HG02852 (cell line): ENCODE data around the gene B3GNT3.
"Not testable (repeated sequence)": the region's sequence is repeated elsewhere in the genome, so short reads cannot be mapped to it uniquely, and the experiment has no call there.

Source experiments
- ATAC-seq: cut with Tn5 transposase; IDR thresholded peaks from one replicate; pipeline ENCODE4 v1.9.1; 2021; ENCODE audit warnings: mild to moderate bottlenecking, moderate library complexity; ENCODE audit not compliant: unreplicated experiment

The B3GNT3 gene

DNA sequence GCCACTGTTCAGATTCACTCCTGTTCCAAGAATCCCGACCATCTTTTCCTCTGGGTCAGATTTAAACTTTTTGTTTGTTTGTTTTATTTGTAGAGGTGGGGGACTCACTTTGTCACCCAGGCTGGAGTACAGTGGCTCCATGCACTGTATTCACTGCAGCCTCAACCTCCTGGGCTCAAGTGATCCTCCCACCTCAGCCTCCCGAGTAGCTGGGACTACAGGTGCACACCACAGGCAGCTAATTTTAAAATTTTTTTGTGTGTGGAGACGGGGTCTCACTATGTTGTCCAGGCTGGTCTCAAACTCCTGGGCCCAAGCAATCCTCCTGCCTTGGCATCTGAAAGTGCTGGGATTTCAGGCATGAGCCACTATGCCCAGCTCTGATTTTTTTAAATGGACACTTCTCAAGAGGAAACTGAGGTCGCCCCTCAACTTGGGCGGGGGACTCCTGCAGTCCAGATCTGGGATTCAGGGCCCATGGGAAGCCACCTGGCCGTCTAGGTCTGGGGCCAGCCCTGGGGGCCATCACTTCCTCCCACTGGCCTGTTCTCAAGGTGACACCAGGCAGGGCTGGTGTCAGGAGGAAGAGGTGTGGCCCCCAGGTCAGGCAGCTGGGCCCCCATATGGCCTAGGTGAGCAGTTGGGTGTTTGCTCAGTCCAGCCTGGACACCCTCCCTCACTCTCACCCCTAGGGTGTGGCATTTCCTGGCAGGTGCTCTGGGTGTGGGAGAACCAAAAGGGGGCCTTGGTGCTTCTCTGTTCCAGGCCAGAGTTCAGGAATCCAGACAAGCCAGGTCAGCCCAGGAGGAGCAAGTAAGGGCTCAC lies 1.3 kb downstream of the B3GNT3 start:
- no peak for ATAC-seq

DNA sequence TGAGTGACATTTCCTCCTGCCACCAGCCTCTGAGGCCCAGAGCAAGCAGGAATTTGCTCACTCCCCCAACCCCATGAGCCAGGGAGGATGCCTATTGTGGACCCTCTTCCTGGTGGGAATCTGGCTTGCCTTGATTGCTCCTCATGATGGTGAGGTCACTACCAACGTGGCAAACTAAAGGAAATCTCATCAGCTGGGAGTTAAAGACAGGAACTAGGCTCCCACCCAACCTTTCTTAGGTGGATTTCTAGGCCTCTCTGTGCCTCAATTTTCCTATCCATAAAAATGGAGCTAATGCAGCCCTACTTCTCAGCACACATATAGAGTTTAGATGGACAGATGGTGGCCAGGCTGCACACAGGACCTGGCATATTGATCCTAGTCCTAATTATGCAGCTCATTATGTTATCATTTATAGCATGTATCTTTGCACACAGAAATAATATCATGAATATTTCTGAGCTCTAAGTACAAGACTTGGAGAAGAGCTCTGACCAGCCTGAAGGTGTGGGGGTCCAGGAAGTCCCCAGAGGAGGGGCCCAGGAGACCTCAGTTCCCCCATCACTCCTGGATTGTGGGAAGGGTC lies 2.0 kb downstream of the B3GNT3 start:
- no peak for ATAC-seq

DNA sequence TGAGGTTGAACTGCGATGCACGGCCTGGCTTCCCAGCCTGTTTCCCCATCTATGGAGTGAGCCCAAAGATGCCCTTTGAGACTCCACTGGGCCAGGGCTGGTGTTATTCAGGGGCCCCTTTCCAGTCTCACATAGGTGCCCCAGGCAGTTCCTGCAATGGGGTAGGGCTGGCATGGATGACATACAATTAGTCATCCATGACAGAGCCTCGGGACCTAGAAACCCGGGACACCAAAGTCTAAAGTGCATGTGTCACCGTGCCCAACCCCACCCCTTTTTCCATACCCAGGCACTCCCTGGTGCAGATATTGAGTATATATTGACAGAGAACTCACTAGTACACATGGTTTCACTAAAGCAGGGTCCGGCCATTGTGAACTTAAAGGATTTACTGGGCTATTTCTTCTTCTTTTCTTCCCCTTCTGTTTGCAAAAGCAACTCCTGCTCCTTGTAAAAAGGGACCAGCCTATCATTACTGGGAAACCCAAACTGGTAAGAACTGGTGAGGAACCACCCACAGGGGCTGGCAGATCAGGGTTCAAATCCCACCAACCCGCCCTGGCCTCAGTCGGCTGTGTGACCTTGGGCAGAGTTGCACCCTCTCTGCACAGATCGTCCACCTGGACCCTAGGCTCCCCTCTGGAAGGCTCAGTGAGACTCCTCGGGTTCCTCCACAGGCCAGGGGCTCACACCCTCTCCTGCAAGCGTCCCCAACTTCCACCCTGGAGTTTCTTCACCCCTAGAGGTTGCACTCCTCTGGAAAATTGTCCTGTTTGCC lies 2.7 kb downstream of the B3GNT3 start:
- ATAC-seq: no peak

DNA sequence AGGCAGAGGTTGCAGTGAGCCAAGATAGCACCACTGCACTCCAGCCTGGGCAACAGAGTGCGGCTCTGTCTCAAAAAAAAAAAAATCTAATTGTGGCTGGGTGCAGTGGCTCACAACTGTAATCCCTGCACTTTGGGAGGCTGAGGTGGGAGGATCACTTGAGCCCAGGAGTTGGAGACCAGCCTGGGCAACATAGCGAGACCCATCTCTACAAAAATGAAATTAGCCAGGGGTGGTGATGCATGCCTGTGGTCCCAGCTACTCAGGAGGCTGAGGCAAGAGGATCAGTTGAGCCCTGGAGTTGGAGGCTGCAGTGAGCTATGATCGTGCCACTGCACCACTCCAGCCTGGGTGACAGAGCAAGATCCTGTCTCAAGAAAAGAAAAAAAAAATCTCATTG lies 3.7 kb downstream of the B3GNT3 start:
- ATAC-seq: not testable (repeated sequence)

DNA sequence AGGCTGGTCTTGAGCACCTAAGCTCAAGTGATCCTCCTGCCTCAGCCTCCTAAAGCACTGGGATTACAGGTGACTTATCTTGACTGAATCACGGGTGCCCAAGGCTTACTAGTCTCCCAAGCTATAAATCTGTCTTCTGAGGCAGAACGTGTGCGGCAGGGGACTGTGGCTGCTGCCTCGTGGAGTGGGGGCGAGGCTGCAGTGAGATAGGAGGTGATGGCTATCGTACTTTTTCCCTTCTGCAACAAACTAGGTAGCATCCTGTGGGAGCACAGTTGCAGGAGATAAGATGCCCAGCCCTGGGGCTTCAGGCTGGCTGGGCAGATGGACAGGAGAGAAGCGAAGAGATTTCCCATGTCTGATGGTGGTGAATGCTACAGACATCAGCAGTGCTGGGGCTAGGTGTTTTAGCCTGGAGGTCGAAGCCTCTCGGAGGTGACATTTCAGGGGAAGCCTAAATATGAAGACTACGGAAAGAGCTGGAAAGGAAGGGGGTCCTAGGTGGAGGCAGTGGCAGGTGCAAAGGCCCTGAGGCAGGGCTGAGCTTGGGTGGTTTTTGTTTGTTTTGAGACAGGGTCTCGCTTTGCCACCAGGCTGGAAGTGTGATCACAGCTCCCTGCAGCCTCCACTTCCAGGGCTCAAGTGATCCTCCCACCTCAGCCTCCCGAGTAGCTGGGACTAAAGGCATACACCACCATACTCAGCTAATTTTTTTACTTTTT lies 7.4 kb downstream of the B3GNT3 start:
- ATAC-seq: no peak

DNA sequence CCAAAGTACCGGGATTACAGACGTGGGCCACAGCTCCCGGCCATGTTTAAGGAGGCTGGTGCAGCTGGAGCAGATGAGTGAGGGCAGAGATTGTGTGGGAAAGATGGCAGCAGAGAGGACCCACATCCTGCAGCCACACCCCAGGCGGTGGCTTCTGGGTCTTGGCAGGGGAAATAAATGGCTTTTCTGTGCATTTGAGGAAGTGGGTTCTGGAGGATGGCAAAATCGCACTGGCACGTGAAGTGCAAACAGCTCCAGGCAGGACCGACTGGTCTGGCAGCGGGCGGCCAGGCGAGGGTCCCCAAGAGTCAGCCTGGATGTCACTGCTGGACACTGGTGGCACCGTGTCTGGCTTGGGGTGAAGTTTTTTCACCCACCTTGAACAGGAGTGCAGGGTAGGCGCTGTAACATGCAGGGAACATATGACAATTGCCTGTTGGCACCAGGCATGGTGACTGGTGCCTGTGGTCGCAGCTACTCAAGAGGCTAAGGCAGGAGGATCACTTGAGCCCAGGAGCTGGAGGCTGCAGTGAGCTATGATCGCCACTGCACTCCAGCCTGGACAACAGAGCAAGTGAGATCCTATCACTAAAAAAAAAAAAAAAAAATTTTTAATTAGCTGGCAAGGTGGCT lies 8.4 kb downstream of the B3GNT3 start:
- no peak for ATAC-seq

DNA sequence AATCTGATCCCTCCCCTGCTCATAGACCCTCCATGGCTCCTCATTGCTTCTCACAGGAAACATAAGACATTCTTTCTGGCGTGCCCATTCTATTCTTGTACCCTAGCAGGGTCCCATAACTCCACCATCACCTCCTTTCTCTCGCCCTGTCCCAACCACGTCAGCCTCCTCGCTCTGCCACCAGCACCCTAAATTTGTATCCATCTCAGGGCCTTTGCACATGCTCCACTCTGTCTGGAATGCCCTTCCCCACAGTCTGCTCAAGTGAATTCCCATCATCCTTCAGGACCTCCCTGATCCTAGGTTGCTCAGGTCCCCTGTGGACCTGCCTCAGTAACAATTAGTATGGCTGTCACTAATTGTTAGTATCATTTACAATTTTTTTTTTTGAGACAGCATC lies 10.5 kb downstream of the B3GNT3 start:
- no peak for ATAC-seq

- ATAC-seq: no peak
Measured at GRCh38 chr19:17806945-17807344, 12.0 kb downstream of the B3GNT3 start.

DNA sequence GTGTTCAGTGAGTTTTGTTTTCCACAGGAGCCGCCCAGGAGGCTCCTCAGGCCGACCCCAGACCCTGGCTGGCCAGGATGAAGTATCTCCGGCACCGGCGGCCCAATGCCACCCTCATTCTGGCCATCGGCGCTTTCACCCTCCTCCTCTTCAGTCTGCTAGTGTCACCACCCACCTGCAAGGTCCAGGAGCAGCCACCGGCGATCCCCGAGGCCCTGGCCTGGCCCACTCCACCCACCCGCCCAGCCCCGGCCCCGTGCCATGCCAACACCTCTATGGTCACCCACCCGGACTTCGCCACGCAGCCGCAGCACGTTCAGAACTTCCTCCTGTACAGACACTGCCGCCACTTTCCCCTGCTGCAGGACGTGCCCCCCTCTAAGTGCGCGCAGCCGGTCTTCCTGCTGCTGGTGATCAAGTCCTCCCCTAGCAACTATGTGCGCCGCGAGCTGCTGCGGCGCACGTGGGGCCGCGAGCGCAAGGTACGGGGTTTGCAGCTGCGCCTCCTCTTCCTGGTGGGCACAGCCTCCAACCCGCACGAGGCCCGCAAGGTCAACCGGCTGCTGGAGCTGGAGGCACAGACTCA lies 12.9 kb downstream of the B3GNT3 start:
- ATAC-seq: no peak

GRCh38 chr19:17811103-17811502 lies 16.2 kb downstream of the B3GNT3 start:
- ATAC-seq: no peak

DNA sequence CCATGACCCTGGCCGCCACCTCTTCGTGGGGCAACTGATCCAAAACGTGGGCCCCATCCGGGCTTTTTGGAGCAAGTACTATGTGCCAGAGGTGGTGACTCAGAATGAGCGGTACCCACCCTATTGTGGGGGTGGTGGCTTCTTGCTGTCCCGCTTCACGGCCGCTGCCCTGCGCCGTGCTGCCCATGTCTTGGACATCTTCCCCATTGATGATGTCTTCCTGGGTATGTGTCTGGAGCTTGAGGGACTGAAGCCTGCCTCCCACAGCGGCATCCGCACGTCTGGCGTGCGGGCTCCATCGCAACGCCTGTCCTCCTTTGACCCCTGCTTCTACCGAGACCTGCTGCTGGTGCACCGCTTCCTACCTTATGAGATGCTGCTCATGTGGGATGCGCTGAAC lies 16.7 kb downstream of the B3GNT3 start:
- ATAC-seq: no peak

GRCh38 chr19:17812099-17812498 lies 17.2 kb downstream of the B3GNT3 start:
- ATAC-seq: no peak

DNA sequence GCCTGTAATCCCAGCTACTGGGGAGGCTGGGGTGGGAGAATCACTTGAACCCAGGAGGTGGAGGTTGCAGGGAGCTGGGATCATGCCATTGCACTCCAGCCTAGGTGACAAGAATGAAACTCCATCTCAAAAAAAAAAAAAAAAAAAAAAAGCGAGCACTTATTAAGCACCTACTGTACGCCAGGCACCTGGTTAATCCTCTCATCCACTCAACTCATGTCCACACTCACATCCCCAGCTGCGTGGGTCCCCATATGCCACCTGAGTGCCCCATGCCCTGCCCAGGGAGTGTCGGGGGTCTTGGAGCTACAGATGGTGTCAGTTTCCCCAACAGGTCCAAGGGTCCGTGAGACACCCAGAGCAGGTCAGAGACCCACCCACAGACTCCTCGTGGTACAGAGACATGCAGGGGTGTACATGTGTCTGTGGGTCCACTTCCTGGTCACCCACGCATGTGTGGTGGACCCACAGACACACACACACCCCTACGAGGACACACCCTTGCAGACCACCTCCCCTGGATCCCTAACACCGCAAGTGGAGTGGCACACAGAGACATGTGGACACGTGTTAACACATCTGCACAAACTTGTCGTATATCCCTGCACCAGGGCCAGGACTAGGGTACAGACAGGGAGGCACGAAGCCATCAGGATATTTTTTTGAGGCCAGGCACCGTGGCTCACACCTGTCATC lies 22.9 kb downstream of the B3GNT3 start:
- no peak for ATAC-seq

- no peak for ATAC-seq
Measured at GRCh38 chr19:17821190-17821589, 26.3 kb downstream of the B3GNT3 start, which contains the start of gene INSL3. Gene INSL3 (minus strand): TSS chr19:17821519. CDS start chr19:17821506, 13 bp downstream.

GRCh38 chr19:17824339-17824738 lies 29.4 kb downstream of the B3GNT3 start:
- no peak for ATAC-seq

DNA sequence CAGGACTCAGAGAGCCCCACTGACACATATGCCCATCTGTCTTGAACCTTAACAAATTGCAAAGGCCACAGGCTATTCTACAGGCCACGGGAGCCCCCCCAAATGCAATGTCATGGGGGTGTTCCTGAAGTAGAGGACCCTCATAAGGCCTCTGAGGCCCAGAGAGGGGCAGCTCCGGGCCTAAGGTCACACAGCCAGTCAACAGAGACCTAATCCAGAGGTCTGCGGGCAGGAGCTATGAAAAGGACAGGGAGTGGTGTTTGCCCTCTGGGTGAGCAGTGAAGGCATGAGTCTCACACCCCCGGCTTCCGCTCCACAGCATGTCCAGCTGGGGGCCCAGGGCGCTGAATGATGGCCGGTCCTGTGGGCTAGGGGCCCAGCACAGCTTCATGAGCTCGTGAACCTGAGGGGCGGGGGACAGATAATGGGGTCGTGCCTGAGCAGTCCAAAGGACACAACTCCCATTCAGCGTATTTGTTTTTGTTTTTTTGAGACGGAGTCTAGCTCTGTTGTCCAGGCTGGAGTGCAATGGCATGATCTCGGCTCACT lies 31.6 kb downstream of the B3GNT3 start:
- ATAC-seq: no peak

- no peak for ATAC-seq
Measured at GRCh38 chr19:17829855-17830566, 35.1 kb downstream of the B3GNT3 start.

GRCh38 chr19:17830567-17831418 lies 35.9 kb downstream of the B3GNT3 start:
- ATAC-seq: no peak
